Fibroblast of gingiva (primary cell): ENCODE data around the gene VPS72.

ENCODE experiments used
- DNase-seq: peaks from one replicate; pipeline ENCODE4 v3.0.0-alpha.2; 2011; ENCODE audit warnings: low read depth

VPS72 gene

GRCh38 chr1:151144474-151145303 is 45.3 kb downstream of the VPS72 start:
- no peak for DNase-seq

- DNase-seq: no peak
Observed at GRCh38 chr1:151143986-151144385, 46.0 kb downstream of the VPS72 start.

- DNase-seq: no peak
Observed at GRCh38 chr1:151143057-151143435, 47.0 kb downstream of the VPS72 start.

GRCh38 chr1:151142411-151143056 is 47.5 kb downstream of the VPS72 start:
- DNase-seq: no peak

- DNase-seq: no peak
Observed at GRCh38 chr1:151137789-151138188, 52.2 kb downstream of the VPS72 start.

GRCh38 chr1:151135433-151136385 is 54.3 kb downstream of the VPS72 start:
- DNase-seq: no peak

GRCh38 chr1:151134991-151135390 is 55.0 kb downstream of the VPS72 start:
- DNase-seq: no peak

GRCh38 chr1:151134396-151134795 is 55.6 kb downstream of the VPS72 start:
- no peak for DNase-seq

GRCh38 chr1:151133018-151133806 is 56.8 kb downstream of the VPS72 start:
- DNase-seq: no peak

- DNase-seq: no peak
Observed at GRCh38 chr1:151132335-151133017, 57.5 kb downstream of the VPS72 start.

- DNase-seq: no peak
Observed at GRCh38 chr1:151131701-151132334, 58.2 kb downstream of the VPS72 start.

- DNase-seq: peak; percentile 39
Observed at GRCh38 chr1:151130987-151131586, 58.9 kb downstream of the VPS72 start.

GRCh38 chr1:151128800-151129199 is 61.2 kb downstream of the VPS72 start:
- no peak for DNase-seq
